OCI-LY1 (cell line): ENCODE results near the gene CCIN.

Source experiments
- H2AFZ ChIP-seq: fragments of 200-600 bp; sonication (generic), shearing (Covaris generic); 2 replicates; pipeline ENCODE4 v1.6.0; 2014; ENCODE audit warnings: antibody characterized with exemption, mild to moderate bottlenecking, low read length
- H3F3A ChIP-seq: fragments of 200-600 bp; sonication (generic), shearing (Covaris generic); 2 replicates; pipeline ENCODE4 v1.6.0; 2014; ENCODE audit warnings: mild to moderate bottlenecking, antibody characterized with exemption, low read length, moderate library complexity; ENCODE audit not compliant: insufficient read depth
- H3K27ac ChIP-seq: fragments of 200-600 bp; sonication (generic); 2 replicates; pipeline ENCODE4 v1.5.1; 2014; ENCODE audit warnings: low read length, mixed run types, mild to moderate bottlenecking, low read depth; ENCODE audit not compliant: poor library complexity, severe bottlenecking
- H3K27me3 ChIP-seq: fragments of 200-600 bp; sonication (generic); 2 replicates; pipeline ENCODE4 v1.6.0; 2014; ENCODE audit warnings: antibody characterized with exemption, mild to moderate bottlenecking, low read length, moderate library complexity; ENCODE audit not compliant: insufficient read depth
- H3K36me3 ChIP-seq: fragments of 200-600 bp; sonication (generic); 2 replicates; pipeline ENCODE4 v1.6.1; 2014; ENCODE audit warnings: mild to moderate bottlenecking, antibody characterized with exemption, low read length, moderate library complexity, mixed read lengths; ENCODE audit not compliant: insufficient read depth
- H3K4me1 ChIP-seq: fragments of 200-600 bp; sonication (generic); 2 replicates; pipeline ENCODE4 v1.5.1; 2014; ENCODE audit warnings: mild to moderate bottlenecking, low read length, moderate library complexity; ENCODE audit not compliant: insufficient read depth, severe bottlenecking
- H3K4me2 ChIP-seq: fragments of 200-600 bp; sonication (generic), shearing (Covaris generic); 2 replicates; pipeline ENCODE4 v1.6.1; 2014; ENCODE audit warnings: low read length
- H3K4me3 ChIP-seq: fragments of 200-600 bp; sonication (generic); 2 replicates; pipeline ENCODE4 v1.5.1; 2014; ENCODE audit warnings: low read length, low read depth, mild to moderate bottlenecking, mixed read lengths; ENCODE audit not compliant: poor library complexity, severe bottlenecking
- H3K79me2 ChIP-seq: fragments of 200-600 bp; shearing (Covaris generic); 2 replicates; pipeline ENCODE4 v1.6.1; 2016; ENCODE audit warnings: mixed run types, low read length, mixed read lengths; ENCODE audit not compliant: insufficient read depth
- H3K9ac ChIP-seq: fragments of 200-600 bp; sonication (generic), shearing (Covaris generic); 2 replicates; pipeline ENCODE4 v1.6.1; 2014; ENCODE audit warnings: mild to moderate bottlenecking, low read length, mixed read lengths
- H3K9me2 ChIP-seq: fragments of 200-600 bp; sonication (generic), shearing (Covaris generic); 2 replicates; pipeline ENCODE4 v1.6.1; 2014; ENCODE audit warnings: low read depth, mild to moderate bottlenecking, low read length, mixed read lengths
- H3K9me3 ChIP-seq: fragments of 200-600 bp; shearing (Covaris generic); 2 replicates; pipeline ENCODE4 v1.6.1; 2014; ENCODE audit warnings: low read length, mixed read lengths
- H4K20me1 ChIP-seq: fragments of 200-600 bp; sonication (generic), shearing (Covaris generic); 2 replicates; pipeline ENCODE4 v1.6.0; 2016; ENCODE audit warnings: mild to moderate bottlenecking, low read length; ENCODE audit not compliant: insufficient read depth
- CTCF ChIP-seq: fragments of 200-600 bp; sonication (generic), shearing (Covaris generic); IDR thresholded peaks from 2 replicates; pipeline ENCODE4 v1.5.1; 2017; ENCODE audit warnings: mild to moderate bottlenecking, antibody characterized with exemption, low read length, moderate library complexity, mixed read lengths
- EZH2 ChIP-seq: fragments of 200-600 bp; sonication (generic), shearing (Covaris generic); IDR thresholded peaks from 2 replicates; pipeline ENCODE4 v1.8.0; 2017; ENCODE audit warnings: borderline replicate concordance, mixed run types, mild to moderate bottlenecking, antibody characterized with exemption, low read length, moderate library complexity, mixed read lengths

Gene CCIN

GRCh38 chr9:36166168-36166927 lies 2.8 kb upstream of the CCIN start:
- Histone ChIP-seq H3K9me3 (no peaks in the 10 kb centered on the region), H3K27ac (no peak overlapping the region), H3K36me3 (no peaks in the 10 kb centered on the region), H3K4me2 (peak overlapping the region; percentile 89), H3K79me2 (no peaks in the 10 kb centered on the region), H3K9ac (no peak overlapping the region; the same call in 1 of the 2 replicates), H3K4me3 (peak overlapping the region; percentile 59), H4K20me1 (no peaks in the 10 kb centered on the region), H3K27me3 (0 out of 2 replicates have a peak, but pooled peaks cover 9% of the 10 kb centered on the region), H3K9me2 (no peaks in the 10 kb centered on the region), H3F3A (no peaks in the 10 kb centered on the region), H2AFZ (no peak overlapping the region), H3K4me1 (peaks cover 9% of the 10 kb centered on the region)
- TF ChIP-seq EZH2 (no peak), CTCF (peak; percentile 92)

GRCh38 chr9:36169708-36170107 lies 520 bp downstream of the CCIN start:
- Histone ChIP-seq H3K4me2 (no peak overlapping the region), H3K36me3 (no peaks in the 10 kb centered on the region), H3K27ac (no peak overlapping the region), H3K4me1 (peaks cover 9% of the 10 kb centered on the region), H3K9me2 (no peaks in the 10 kb centered on the region), H2AFZ (no peak overlapping the region), H3K9ac (no peak overlapping the region), H4K20me1 (no peaks in the 10 kb centered on the region), H3K9me3 (no peaks in the 10 kb centered on the region), H3K79me2 (no peaks in the 10 kb centered on the region), H3F3A (no peaks in the 10 kb centered on the region), H3K4me3 (no peak overlapping the region), H3K27me3 (0 out of 2 replicates have a peak, but pooled peaks cover 4% of the 10 kb centered on the region)
- TF ChIP-seq CTCF: no peak
- TF ChIP-seq EZH2: no peak

- H4K20me1 ChIP-seq: no peaks in the 10 kb centered on the region
- H3F3A ChIP-seq: no peaks in the 10 kb centered on the region
- TF ChIP-seq EZH2 (no peak), CTCF (no peak)
- H3K27ac ChIP-seq: no peak overlapping the region
- H3K9ac ChIP-seq: no peak overlapping the region
- H3K36me3 ChIP-seq: no peaks in the 10 kb centered on the region
- H3K4me1 ChIP-seq: peaks cover 9% of the 10 kb centered on the region
- no peak overlapping the region for H3K4me2 ChIP-seq
- no peaks in the 10 kb centered on the region for H3K9me2 ChIP-seq
- H3K9me3 ChIP-seq: no peaks in the 10 kb centered on the region
- H3K27me3 ChIP-seq: no peaks in the 10 kb centered on the region
- H3K4me3 ChIP-seq: no peak overlapping the region
- H3K79me2 ChIP-seq: no peaks in the 10 kb centered on the region
- H2AFZ ChIP-seq: no peak overlapping the region
Observed at GRCh38 chr9:36170531-36170930, 1.3 kb downstream of the CCIN start.
